Transverse colon (tissue), 4 donors: ENCODE data around the gene TEX19.

Experiments
- EP300 ChIP-seq: sonication (generic); formaldehyde crosslinking; IDR thresholded peaks from one replicate; pipeline ENCODE4 v1.6.1; 2017; ENCODE audit warnings: antibody characterized with exemption, low read depth
- POLR2A ChIP-seq: fragments of 450-650 bp; IDR thresholded peaks from one replicate; pipeline ENCODE4 v1.6.1; 2016; ENCODE audit warnings: antibody characterized with exemption, mild to moderate bottlenecking, moderate library complexity
- POLR2AphosphoS5 ChIP-seq, 3 donors: sonication (generic); formaldehyde crosslinking; IDR thresholded peaks; one replicate each; pipeline ENCODE4 v1.6.1; 2016; ENCODE audit warnings: antibody characterized with exemption in 3 of 3
- TF ChIP-seq, protein P1 (sequence below), 5 experiments: fragments of 200-600 bp in 3 of 5; fragments of 450-650 bp in 2 of 5; sonication (generic) in 3 of 5; IDR thresholded peaks; 1 replicate in 2 of 5; 2 replicates in 3 of 5; pipeline ENCODE4 v1.5.1; 2016 to 2017; ENCODE audit warnings: antibody characterized with exemption in 5 of 5, inconsistent platforms in 3 of 5, mild to moderate bottlenecking in 2 of 5, moderate library complexity in 1 of 5

GRCh38 chr17:82348434-82348833, 10.6 kb upstream of the TEX19 start:
- TF ChIP-seq, protein P1, sequence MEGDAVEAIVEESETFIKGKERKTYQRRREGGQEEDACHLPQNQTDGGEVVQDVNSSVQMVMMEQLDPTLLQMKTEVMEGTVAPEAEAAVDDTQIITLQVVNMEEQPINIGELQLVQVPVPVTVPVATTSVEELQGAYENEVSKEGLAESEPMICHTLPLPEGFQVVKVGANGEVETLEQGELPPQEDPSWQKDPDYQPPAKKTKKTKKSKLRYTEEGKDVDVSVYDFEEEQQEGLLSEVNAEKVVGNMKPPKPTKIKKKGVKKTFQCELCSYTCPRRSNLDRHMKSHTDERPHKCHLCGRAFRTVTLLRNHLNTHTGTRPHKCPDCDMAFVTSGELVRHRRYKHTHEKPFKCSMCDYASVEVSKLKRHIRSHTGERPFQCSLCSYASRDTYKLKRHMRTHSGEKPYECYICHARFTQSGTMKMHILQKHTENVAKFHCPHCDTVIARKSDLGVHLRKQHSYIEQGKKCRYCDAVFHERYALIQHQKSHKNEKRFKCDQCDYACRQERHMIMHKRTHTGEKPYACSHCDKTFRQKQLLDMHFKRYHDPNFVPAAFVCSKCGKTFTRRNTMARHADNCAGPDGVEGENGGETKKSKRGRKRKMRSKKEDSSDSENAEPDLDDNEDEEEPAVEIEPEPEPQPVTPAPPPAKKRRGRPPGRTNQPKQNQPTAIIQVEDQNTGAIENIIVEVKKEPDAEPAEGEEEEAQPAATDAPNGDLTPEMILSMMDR (IDR thresholded peaks at IDR 0.05) = no peak
- TF ChIP-seq POLR2A (no peak), POLR2AphosphoS5 (IDR thresholded peaks at IDR 0.05) (no peak), EP300 (no peak)
